Measurements from ENCODE around the gene ISCU.

ISCU gene

GRCh38 chr12:108562348-108563135 is at the start of gene ISCU:
Gene ISCU, plus strand, starts transcription at chr12:108562596. Its CDS starts 27 bp downstream, at chr12:108562623.
- peak; percentile 94 for DNase-seq (ENCODE audit: low read depth)

- DNase-seq (ENCODE audit: low read depth), result no peak
Measured at GRCh38 chr12:108514468-108514972, 47.9 kb upstream of the ISCU start.

GRCh38 chr12:108514973-108515814 is 47.2 kb upstream of the ISCU start, which contains the start of gene FICD:
Gene FICD, plus strand, starts transcription at chr12:108515277. Its CDS starts 1,696 bp downstream, at chr12:108516973.
- DNase-seq (ENCODE audit: low read depth), result peak; percentile 89

- no peak for DNase-seq (ENCODE audit: low read depth)
Measured at GRCh38 chr12:108515916-108516315, 46.5 kb upstream of the ISCU start.

- DNase-seq (ENCODE audit: low read depth), result no peak
Measured at GRCh38 chr12:108516511-108517275, 45.7 kb upstream of the ISCU start.

- DNase-seq (ENCODE audit: low read depth), result no peak
Measured at GRCh38 chr12:108517288-108518100, 44.9 kb upstream of the ISCU start.

- no peak for DNase-seq (ENCODE audit: low read depth)
Measured at GRCh38 chr12:108518101-108518715, 44.2 kb upstream of the ISCU start.

GRCh38 chr12:108518716-108519496 is 43.5 kb upstream of the ISCU start:
- DNase-seq (ENCODE audit: low read depth), result no peak

GRCh38 chr12:108519558-108519957 is 42.8 kb upstream of the ISCU start:
- DNase-seq (ENCODE audit: low read depth), result no peak

GRCh38 chr12:108523365-108523764 is 39.0 kb upstream of the ISCU start:
- DNase-seq (ENCODE audit: low read depth), result no peak

GRCh38 chr12:108525681-108526080 is 36.7 kb upstream of the ISCU start:
- DNase-seq (ENCODE audit: low read depth), result no peak

GRCh38 chr12:108526482-108527165 is 35.8 kb upstream of the ISCU start:
- DNase-seq (ENCODE audit: low read depth), result no peak

GRCh38 chr12:108527166-108527496 is 35.3 kb upstream of the ISCU start:
- DNase-seq (ENCODE audit: low read depth), result no peak

- DNase-seq (ENCODE audit: low read depth), result no peak
Measured at GRCh38 chr12:108530161-108530560, 32.2 kb upstream of the ISCU start.

GRCh38 chr12:108531929-108532848 is 30.2 kb upstream of the ISCU start:
- DNase-seq (ENCODE audit: low read depth), result no peak

- DNase-seq (ENCODE audit: low read depth), result no peak
Measured at GRCh38 chr12:108538146-108538545, 24.2 kb upstream of the ISCU start.

GRCh38 chr12:108538616-108539195 is 23.7 kb upstream of the ISCU start:
- no peak for DNase-seq (ENCODE audit: low read depth)

- no peak for DNase-seq (ENCODE audit: low read depth)
Measured at GRCh38 chr12:108542320-108542719, 20.1 kb upstream of the ISCU start.

Measured in CMK (cell line).